Measurements from ENCODE around the gene MLLT1. TPM values are rescaled to one million over a fixed set of nuclear protein-coding genes. Genes with fewer than 3 reads are reported as not detected.

Gene MLLT1
- total RNA-seq, 1 experiment from 2014 or later, result 58.3 TPM

DNA sequence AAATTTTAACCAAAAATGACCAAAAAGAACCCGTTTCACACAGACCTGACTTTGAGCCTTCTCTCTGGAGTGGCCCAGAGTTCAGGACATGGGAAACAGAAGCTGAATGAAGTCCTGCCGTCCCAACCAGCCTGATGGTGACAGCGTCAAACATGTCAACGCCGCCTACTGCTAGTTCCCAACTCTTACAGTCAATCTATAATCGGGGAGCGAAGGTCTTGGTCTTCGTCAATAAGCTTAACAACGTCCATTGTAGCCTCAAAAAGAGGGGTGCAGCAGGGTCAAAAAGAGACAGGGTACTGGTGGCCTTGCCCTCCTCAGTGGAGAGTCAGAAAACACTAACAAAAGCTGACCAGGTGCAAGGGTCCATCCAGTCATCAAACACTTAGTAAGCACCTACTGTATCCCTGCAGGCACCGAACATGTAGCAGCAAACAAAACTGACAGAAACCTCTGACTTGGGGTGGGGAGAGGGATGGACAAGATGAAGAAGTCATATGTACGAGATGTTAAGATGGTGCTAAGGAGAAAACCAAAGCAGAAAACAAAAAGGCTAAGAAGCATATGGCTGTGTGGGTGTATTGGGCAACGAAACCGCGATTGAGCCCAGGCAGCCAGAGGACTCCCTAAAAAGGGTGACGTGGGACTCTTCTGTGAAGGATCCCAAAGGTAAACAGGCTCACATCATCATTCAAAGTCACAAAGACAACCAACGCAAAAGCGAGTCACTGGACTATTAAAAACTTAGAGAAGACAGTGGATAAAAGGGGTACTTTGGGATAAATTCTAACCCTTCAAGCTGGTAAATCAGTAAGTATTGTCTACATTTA, 12.0 kb downstream of the MLLT1 start:
- TF ChIP-seq, protein P1, sequence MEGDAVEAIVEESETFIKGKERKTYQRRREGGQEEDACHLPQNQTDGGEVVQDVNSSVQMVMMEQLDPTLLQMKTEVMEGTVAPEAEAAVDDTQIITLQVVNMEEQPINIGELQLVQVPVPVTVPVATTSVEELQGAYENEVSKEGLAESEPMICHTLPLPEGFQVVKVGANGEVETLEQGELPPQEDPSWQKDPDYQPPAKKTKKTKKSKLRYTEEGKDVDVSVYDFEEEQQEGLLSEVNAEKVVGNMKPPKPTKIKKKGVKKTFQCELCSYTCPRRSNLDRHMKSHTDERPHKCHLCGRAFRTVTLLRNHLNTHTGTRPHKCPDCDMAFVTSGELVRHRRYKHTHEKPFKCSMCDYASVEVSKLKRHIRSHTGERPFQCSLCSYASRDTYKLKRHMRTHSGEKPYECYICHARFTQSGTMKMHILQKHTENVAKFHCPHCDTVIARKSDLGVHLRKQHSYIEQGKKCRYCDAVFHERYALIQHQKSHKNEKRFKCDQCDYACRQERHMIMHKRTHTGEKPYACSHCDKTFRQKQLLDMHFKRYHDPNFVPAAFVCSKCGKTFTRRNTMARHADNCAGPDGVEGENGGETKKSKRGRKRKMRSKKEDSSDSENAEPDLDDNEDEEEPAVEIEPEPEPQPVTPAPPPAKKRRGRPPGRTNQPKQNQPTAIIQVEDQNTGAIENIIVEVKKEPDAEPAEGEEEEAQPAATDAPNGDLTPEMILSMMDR (IDR thresholded peaks at IDR 0.05), result no peak
- CTCF ChIA-PET, result no interaction called here

DNA sequence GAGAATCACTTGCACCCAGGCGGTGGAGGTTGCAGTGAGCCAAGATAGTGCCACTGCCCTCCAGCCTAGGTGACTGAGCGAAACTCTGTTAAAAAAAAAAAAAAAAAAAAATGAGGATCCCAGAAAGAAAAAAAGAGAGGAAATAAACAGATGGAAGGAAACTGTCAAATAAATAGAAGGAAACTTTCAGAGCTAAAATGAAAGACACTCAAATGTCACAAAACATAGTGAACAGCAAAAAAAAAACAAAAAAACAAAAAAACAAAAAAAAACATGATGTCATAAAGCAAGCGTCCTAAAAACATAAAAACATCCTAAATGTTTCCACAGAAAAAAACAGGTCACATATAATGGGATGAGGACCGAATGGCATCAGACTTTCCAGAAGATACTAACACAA, 15.0 kb downstream of the MLLT1 start:
- ChIA-PET POLR2A (no interaction called here), CTCF (no interaction called here)
- H3K4me1 ChIP-seq (ENCODE audit: control insufficient read depth, insufficient read depth, low read length), result no peaks in the 10 kb centered on the region
- no peak for ATAC-seq
- H3K36me3 ChIP-seq (ENCODE audit: control insufficient read depth, insufficient read depth, low read length), result no peaks in the 10 kb centered on the region
- DNase-seq (ENCODE audit: low read depth, low spot score), result no peak
- intact Hi-C loops (cut with micrococcal nuclease; ENCODE audit: unreplicated experiment), result no loop called here
- no peak overlapping the region for H3K4me3 ChIP-seq (ENCODE audit: low read depth in 2 of 2, low read length in 2 of 2)
- H3K27ac ChIP-seq (ENCODE audit: low read length), result no peak overlapping the region
- in situ Hi-C loops (cut with HindIII; ENCODE audit: low pct_unique_long_range_greater_than_20kb, low sequenced_read_pairs), result no loop called here
- H3K27me3 ChIP-seq (ENCODE audit: control insufficient read depth, insufficient read depth, low read length), result no peaks in the 10 kb centered on the region
- no peaks in the 10 kb centered on the region for H3K9me3 ChIP-seq (ENCODE audit: control insufficient read depth, insufficient read depth, low read depth, low read length)
- TF ChIP-seq SIN3A (IDR thresholded peaks at IDR 0.05; ENCODE audit: borderline replicate concordance, insufficient read depth, low read depth, low read length), result no peak
- TF ChIP-seq, protein P2, sequence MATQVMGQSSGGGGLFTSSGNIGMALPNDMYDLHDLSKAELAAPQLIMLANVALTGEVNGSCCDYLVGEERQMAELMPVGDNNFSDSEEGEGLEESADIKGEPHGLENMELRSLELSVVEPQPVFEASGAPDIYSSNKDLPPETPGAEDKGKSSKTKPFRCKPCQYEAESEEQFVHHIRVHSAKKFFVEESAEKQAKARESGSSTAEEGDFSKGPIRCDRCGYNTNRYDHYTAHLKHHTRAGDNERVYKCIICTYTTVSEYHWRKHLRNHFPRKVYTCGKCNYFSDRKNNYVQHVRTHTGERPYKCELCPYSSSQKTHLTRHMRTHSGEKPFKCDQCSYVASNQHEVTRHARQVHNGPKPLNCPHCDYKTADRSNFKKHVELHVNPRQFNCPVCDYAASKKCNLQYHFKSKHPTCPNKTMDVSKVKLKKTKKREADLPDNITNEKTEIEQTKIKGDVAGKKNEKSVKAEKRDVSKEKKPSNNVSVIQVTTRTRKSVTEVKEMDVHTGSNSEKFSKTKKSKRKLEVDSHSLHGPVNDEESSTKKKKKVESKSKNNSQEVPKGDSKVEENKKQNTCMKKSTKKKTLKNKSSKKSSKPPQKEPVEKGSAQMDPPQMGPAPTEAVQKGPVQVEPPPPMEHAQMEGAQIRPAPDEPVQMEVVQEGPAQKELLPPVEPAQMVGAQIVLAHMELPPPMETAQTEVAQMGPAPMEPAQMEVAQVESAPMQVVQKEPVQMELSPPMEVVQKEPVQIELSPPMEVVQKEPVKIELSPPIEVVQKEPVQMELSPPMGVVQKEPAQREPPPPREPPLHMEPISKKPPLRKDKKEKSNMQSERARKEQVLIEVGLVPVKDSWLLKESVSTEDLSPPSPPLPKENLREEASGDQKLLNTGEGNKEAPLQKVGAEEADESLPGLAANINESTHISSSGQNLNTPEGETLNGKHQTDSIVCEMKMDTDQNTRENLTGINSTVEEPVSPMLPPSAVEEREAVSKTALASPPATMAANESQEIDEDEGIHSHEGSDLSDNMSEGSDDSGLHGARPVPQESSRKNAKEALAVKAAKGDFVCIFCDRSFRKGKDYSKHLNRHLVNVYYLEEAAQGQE (IDR thresholded peaks at IDR 0.05; ENCODE audit: insufficient read depth in 1 of 2, low read depth in 2 of 2, low read length in 1 of 2), result no peak
- BruUV-seq (replicated peaks), result no TSS peak

More for the DNA sequence above, 12.0 kb downstream of the MLLT1 start:
- H3K9me3 ChIP-seq (ENCODE audit: control insufficient read depth, insufficient read depth, low read depth, low read length), result no peaks in the 10 kb centered on the region
- H3K36me3 ChIP-seq (ENCODE audit: control insufficient read depth, insufficient read depth, low read length), result no peaks in the 10 kb centered on the region
- H3K27ac ChIP-seq (ENCODE audit: low read length), result no peak overlapping the region
- ATAC-seq (no peak), DNase-seq (ENCODE audit: low read depth, low spot score) (no peak)
- POLR2A ChIA-PET, result interaction anchor here (0.6 to 0.7 kb wide), 2 partner anchors 111 to 257 kb away, joined by 3 read pairs; no protein-coding TSS in a partner anchor
- BruUV-seq (replicated peaks), result no TSS peak
- no peak overlapping the region for H3K4me3 ChIP-seq (ENCODE audit: low read depth in 2 of 2, low read length in 2 of 2)
- in situ Hi-C loops (cut with HindIII; ENCODE audit: low pct_unique_long_range_greater_than_20kb, low sequenced_read_pairs), result no loop called here
- H3K4me1 ChIP-seq (ENCODE audit: control insufficient read depth, insufficient read depth, low read length), result no peaks in the 10 kb centered on the region
- intact Hi-C loops (cut with micrococcal nuclease; ENCODE audit: unreplicated experiment), result no loop called here
- H3K27me3 ChIP-seq (ENCODE audit: control insufficient read depth, insufficient read depth, low read length), result no peaks in the 10 kb centered on the region

DNA sequence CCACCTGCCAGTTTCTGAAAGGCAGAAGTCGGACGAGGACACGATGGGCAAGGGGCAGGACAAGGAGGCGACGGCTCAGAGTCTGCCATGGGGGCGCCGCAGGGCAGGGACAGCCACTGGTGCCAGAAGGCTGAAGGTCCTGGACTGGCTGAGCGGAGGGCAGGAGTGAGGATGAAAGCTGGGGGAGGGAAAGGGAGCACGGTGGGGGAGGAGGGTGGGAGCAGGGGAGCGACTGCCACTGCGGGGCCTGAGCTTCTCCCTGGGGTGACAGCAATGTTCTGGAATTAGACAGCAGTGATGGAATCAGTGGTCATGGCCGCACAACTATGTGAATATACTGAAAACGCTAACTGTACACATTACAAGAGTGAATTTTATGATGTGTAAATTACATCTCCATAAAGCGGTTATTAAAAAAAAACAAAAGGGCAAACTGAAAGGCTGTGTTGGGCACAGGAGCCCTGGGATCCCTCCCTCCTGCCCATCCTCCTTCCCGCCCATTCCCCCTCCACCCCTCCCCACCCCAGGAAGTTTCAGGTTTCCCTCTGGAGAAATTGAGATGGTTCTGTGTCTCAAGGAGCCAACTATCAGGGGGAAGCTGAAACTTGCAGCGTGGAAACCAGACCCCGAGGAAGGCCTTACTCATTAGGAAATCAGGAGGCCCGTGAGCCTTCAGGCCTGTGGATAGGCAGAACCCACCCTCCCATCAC, 15.9 kb downstream of the MLLT1 start:
- ChIA-PET CTCF (no interaction called here), POLR2A (no interaction called here)
- DNase-seq (ENCODE audit: low read depth, low spot score), result no peak
- no peak for TF ChIP-seq TCF7L2 (IDR thresholded peaks at IDR 0.05; ENCODE audit: low read depth, low read length)
- TF ChIP-seq, protein P2 (IDR thresholded peaks at IDR 0.05; ENCODE audit: insufficient read depth in 1 of 2, low read depth in 2 of 2, low read length in 1 of 2), result no peak
- TF ChIP-seq SIN3A (IDR thresholded peaks at IDR 0.05; ENCODE audit: borderline replicate concordance, insufficient read depth, low read depth, low read length), result no peak
- TF ChIP-seq POLR2AphosphoS5 (IDR thresholded peaks at IDR 0.05; ENCODE audit: low read depth, low read length), result no peak
- TF ChIP-seq, protein P1 (IDR thresholded peaks at IDR 0.05), result no peak
- Histone ChIP-seq H3K9me3 (ENCODE audit: control insufficient read depth, insufficient read depth, low read depth, low read length) (no peaks in the 10 kb centered on the region), H3K27me3 (ENCODE audit: control insufficient read depth, insufficient read depth, low read length) (no peaks in the 10 kb centered on the region), H3K4me1 (ENCODE audit: control insufficient read depth, insufficient read depth, low read length) (no peaks in the 10 kb centered on the region), H3K4me3 (ENCODE audit: low read depth in 2 of 2, low read length in 2 of 2) (no peak overlapping the region), H3K36me3 (ENCODE audit: control insufficient read depth, insufficient read depth, low read length) (no peaks in the 10 kb centered on the region), H3K27ac (ENCODE audit: low read length) (no peak overlapping the region)
- no peak for ATAC-seq
- intact Hi-C loops (cut with micrococcal nuclease; ENCODE audit: unreplicated experiment) (no loop called here), in situ Hi-C loops (cut with HindIII; ENCODE audit: low pct_unique_long_range_greater_than_20kb, low sequenced_read_pairs) (no loop called here)
- BruUV-seq (replicated peaks), result no TSS peak

Data from Panc1 (cell line).